Prostate gland (tissue), 2 donors: ENCODE results near the gene XPO5.

ENCODE experiments used
- CTCF ChIP-seq, 4 experiments: fragments of 200-600 bp in 2 of 4; fragments of 450-650 bp in 2 of 4; sonication (generic) in 2 of 4; IDR thresholded peaks; 1 replicate in 3 of 4; 2 replicates in 1 of 4; pipeline ENCODE4 v1.5.1; 2016 to 2019; ENCODE audit warnings: antibody characterized with exemption in 4 of 4, mild to moderate bottlenecking in 2 of 4, moderate library complexity in 2 of 4
- POLR2AphosphoS5 ChIP-seq: sonication (generic); formaldehyde crosslinking; IDR thresholded peaks from one replicate; pipeline ENCODE4 v1.6.1; 2017; ENCODE audit warnings: antibody characterized with exemption

DNA sequence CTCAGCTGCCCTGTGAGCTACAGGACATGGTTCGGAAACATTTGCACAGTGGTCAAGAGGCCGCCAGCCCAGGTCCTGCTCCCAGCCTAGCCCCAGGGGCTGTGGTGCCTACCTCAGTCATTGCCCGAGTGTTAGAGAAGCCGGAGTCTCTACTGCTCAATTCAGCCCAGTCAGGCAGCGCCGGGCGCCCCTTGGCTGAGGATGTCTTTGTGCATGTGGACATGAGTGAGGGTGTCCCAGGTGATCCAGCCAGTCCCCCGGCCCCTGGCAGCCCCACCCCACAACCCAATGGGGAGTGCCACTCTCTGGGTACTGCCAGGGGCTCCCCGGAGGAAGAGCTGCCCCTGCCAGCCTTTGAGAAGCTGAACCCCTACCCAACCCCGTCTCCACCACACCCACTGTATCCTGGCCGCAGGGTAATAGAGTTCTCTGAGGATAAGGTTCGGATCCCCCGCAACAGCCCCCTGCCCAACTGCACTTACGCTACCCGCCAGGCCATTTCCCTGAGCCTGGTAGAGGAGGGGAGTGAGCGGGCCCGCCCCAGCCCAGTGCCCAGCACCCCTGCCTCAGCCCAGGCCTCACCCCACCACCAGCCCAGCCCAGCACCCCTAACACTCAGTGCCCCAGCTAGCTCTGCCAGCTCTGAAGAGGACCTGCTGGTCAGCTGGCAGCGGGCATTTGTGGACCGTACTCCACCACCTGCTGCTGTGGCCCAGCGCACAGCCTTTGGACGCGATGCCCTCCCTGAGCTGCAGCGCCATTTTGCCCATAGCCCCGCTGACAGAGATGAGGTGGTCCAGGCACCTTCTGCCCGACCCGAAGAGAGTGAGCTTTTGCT lies 70.9 kb downstream of the XPO5 start:
- TF ChIP-seq CTCF (IDR thresholded peaks at IDR 0.05) = no peak
- no peak for TF ChIP-seq POLR2AphosphoS5
